Spleen (tissue), 11 donors: ENCODE data around the gene MALT1. TPM values are rescaled to one million over a fixed set of nuclear protein-coding genes. Genes with fewer than 3 reads are reported as not detected.

Source experiments
- DNase-seq: peaks from one replicate; pipeline ENCODE4 v3.0.0-alpha.2; 2020
- H3K27ac ChIP-seq, 8 donors: fragments of 200-600 bp; sonication (generic) in 7 of 8; 1 replicate in 4 of 8; 2 replicates in 4 of 8; pipeline versions ENCODE4 v1.5.0 to v1.8.0; 2016 to 2021; ENCODE audit warnings: inconsistent platforms in 4 of 8, mild to moderate bottlenecking in 4 of 8, moderate library complexity in 1 of 8
- H3K27me3 ChIP-seq, 7 donors: fragments of 200-600 bp; sonication (generic) in 6 of 7; replicated peaks in 1 of 7; 1 replicate in 4 of 7; 2 replicates in 3 of 7; pipeline versions ENCODE4 v1.5.0 to v1.8.0; 2016 to 2021; ENCODE audit warnings: inconsistent platforms in 3 of 7, mild to moderate bottlenecking in 1 of 7
- H3K36me3 ChIP-seq, 6 donors: fragments of 200-600 bp; sonication (generic) in 5 of 6; 1 replicate in 4 of 6; 2 replicates in 2 of 6; pipeline versions ENCODE4 v1.5.0 to v1.8.0; 2016 to 2021; ENCODE audit warnings: inconsistent platforms in 2 of 6
- H3K4me1 ChIP-seq, 6 donors: fragments of 200-600 bp; sonication (generic) in 5 of 6; 1 replicate in 3 of 6; 2 replicates in 3 of 6; pipeline versions ENCODE4 v1.5.0 to v1.8.0; 2016 to 2021; ENCODE audit warnings: inconsistent platforms in 3 of 6
- H3K4me3 ChIP-seq, 8 donors: fragments of 200-600 bp; sonication (generic) in 7 of 8; 1 replicate in 4 of 8; 2 replicates in 4 of 8; pipeline versions ENCODE4 v1.5.0 to v1.8.0; 2016 to 2021; ENCODE audit warnings: inconsistent platforms in 4 of 8, mild to moderate bottlenecking in 4 of 8, moderate library complexity in 2 of 8
- H3K9me3 ChIP-seq, 8 donors: fragments of 200-600 bp; sonication (generic) in 7 of 8; 1 replicate in 4 of 8; 2 replicates in 4 of 8; pipeline versions ENCODE4 v1.5.0 to v1.8.0; 2016 to 2021; ENCODE audit warnings: inconsistent platforms in 4 of 8
- POLR2A ChIP-seq, 3 donors: fragments of 450-650 bp; IDR thresholded peaks; one replicate each; pipeline ENCODE4 v1.5.1; 2017; ENCODE audit warnings: antibody characterized with exemption in 3 of 3, mild to moderate bottlenecking in 1 of 3
- POLR2AphosphoS5 ChIP-seq, 3 donors: sonication (generic); formaldehyde crosslinking; IDR thresholded peaks; one replicate each; pipeline ENCODE4 v1.5.1; 2017; ENCODE audit warnings: antibody characterized with exemption in 3 of 3
- WGBS, 5 donors: extraction: QIAGEN DNeasy Blood & Tissue Kit in 3 of 5; methylation state at CpG; one replicate each; pipeline versions ENCODE4 v1.1.5 to v1.1.7; 2013 to 2018; 5-methylcytosine and 5-hydroxymethylcytosine counted together
- intact Hi-C: fragments of 100-400 bp; cut with DNase I; formaldehyde crosslinking; loops from one replicate; pipeline ENCODE4 v1.15.0; 2023; ENCODE audit warnings: low total_unique reads
- polyA plus RNA-seq, 3 donors: library from polyadenylated mRNA; stranded (reverse); fragments of 200-250 nt; gene quantifications; one replicate each; pipeline ENCODE4 v1.2.1, GENCODE V29; 2013
- total RNA-seq, 7 donors: library from RNA; depleted of rRNA in 3 of 7; stranded (reverse); fragments of >200 nt in 3 of 7; fragmentation: NEBNext Ultra II Directional in 4 of 7; extraction: Animal tissue kit (Norgen Biotek cat#: 25700) in 4 of 7; gene quantifications; one replicate each; pipeline versions ENCODE4 v1.1.0 to v1.2.1, GENCODE V29; 2016 to 2021
- TF ChIP-seq, protein P1 (sequence below), 11 experiments: fragments of 200-600 bp in 7 of 11; fragments of 450-650 bp in 4 of 11; sonication (generic) in 4 of 11; IDR thresholded peaks in 8 of 11; conservative IDR thresholded peaks in 3 of 11; 1 replicate in 7 of 11; 2 replicates in 4 of 11; pipeline versions ENCODE4 v1.4.0 to v1.8.0; 2016 to 2021; ENCODE audit warnings: antibody characterized with exemption in 11 of 11, inconsistent platforms in 4 of 11, mild to moderate bottlenecking in 1 of 11
- donor health status: healthy with polysubstance abuse.
- donor health status: DM: no; HTN: no; CAD: no; lungs with moderate emphysema.
- donor health status: DM: no; HTN: no; CAD: no.
- donor health status: Bipolar disorder and iron deficiency.
- donor health status: healthy.
- donor health status: DM: no; HTN: no; CAD: no.
- donor health status: DM: yes; HTN: yes; CAD: no.

The MALT1 gene
- total and polyA plus RNA-seq, 10 donors, result 13.3 to 59.6 (median 50.1) TPM

DNA sequence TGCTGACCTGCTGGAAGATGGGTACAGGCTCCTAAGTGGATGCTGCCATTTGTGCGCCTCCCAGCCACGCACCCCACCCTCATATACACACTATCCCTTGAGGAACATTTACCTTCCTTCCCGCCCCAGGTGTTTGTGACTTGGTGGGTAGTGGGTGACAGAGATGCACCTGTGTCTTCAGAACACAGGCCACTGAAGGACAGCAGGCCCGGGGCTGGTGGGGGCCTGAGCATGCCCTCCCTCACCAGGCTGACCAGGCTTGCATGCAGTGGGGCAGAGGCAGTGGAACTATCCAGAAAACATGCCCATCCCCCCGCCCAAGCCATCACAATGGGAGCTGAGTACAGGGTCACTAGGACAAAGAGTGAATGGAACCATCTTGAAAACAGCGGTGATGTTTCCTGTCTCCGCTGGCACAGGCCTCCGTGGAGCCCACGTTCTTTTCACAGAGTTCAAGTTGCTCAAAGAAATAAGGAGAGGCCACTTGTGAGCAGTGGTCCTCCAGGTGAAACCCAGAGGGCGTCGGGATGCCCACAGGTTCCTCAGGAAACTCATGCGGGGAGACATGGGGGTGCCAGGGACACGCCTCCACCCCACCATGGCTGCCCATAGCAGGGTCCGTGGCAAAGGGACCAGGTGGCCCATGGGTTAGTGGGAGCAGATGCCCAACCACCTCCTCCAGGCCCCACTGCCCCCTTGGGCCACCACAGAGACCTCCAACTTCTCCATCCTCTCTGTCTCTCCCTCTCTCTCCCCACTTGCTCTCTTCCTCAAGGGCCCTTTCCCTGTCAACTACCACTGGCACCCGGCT is 90.9 kb downstream of the MALT1 start:
- 84 to 92% (median 87%) methylated on average over 14 to 15 of the region's 15 CpGs for WGBS, 5 donors
- Histone ChIP-seq H3K36me3 (no peaks in the 10 kb centered on the region), H3K4me1 (peaks cover 0 to 24% (median 20%) of the 10 kb centered on the region in 6 donors), H3K9me3 (no peaks in the 10 kb centered on the region), H3K4me3 (no peak overlapping the region), H3K27ac (no peak overlapping the region), H3K27me3 (peaks cover 0 to 61% (median 16%) of the 10 kb centered on the region in 7 donors)
- DNase-seq, result peak; percentile 77
- TF ChIP-seq, protein P1, sequence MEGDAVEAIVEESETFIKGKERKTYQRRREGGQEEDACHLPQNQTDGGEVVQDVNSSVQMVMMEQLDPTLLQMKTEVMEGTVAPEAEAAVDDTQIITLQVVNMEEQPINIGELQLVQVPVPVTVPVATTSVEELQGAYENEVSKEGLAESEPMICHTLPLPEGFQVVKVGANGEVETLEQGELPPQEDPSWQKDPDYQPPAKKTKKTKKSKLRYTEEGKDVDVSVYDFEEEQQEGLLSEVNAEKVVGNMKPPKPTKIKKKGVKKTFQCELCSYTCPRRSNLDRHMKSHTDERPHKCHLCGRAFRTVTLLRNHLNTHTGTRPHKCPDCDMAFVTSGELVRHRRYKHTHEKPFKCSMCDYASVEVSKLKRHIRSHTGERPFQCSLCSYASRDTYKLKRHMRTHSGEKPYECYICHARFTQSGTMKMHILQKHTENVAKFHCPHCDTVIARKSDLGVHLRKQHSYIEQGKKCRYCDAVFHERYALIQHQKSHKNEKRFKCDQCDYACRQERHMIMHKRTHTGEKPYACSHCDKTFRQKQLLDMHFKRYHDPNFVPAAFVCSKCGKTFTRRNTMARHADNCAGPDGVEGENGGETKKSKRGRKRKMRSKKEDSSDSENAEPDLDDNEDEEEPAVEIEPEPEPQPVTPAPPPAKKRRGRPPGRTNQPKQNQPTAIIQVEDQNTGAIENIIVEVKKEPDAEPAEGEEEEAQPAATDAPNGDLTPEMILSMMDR (IDR thresholded peaks at IDR 0.05 in 8 of 11, conservative IDR thresholded peaks at IDR 0.05 in 3 of 11), result no peak
- TF ChIP-seq POLR2AphosphoS5 (IDR thresholded peaks at IDR 0.05), result no peak
- TF ChIP-seq POLR2A (IDR thresholded peaks at IDR 0.05), result no peak
- intact Hi-C loops, result no loop called here

DNA sequence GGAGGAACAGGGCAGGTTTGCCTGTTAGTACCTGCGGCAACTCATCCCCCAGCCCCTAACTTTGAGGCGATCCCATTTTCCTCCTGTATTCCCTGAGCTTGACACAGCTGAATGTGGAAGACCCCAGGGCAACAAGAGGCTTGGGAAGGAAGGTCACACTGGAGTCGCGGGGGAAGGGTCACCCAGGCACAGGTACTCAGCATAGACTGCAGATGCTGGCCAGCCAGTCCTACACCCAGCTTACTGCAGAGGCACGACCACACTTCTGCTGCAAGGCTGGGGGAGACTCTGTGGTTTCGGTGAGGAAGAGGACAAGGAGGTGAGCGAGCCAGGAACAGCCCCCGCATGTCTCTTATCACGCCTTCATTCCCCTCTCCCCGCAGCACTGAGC is 91.5 kb downstream of the MALT1 start:
- WGBS, 5 donors, result 60 to 80% (median 77%) methylated on average over 10 of the region's 10 CpGs
- TF ChIP-seq, protein P1 (IDR thresholded peaks at IDR 0.05 in 8 of 11, conservative IDR thresholded peaks at IDR 0.05 in 3 of 11), result no peak
- TF ChIP-seq POLR2A (IDR thresholded peaks at IDR 0.05) (no peak), POLR2AphosphoS5 (IDR thresholded peaks at IDR 0.05) (no peak)
- DNase-seq, result no peak
- H3K4me1 ChIP-seq, result peaks cover 0 to 26% (median 21%) of the 10 kb centered on the region in 6 donors
- H3K27me3 ChIP-seq, result peaks cover 0 to 64% (median 16%) of the 10 kb centered on the region in 7 donors
- H3K27ac ChIP-seq, result no peak overlapping the region
- intact Hi-C loops, result no loop called here
- H3K4me3 ChIP-seq, result no peak overlapping the region
- no peaks in the 10 kb centered on the region for H3K9me3 ChIP-seq
- H3K36me3 ChIP-seq, result no peaks in the 10 kb centered on the region

DNA sequence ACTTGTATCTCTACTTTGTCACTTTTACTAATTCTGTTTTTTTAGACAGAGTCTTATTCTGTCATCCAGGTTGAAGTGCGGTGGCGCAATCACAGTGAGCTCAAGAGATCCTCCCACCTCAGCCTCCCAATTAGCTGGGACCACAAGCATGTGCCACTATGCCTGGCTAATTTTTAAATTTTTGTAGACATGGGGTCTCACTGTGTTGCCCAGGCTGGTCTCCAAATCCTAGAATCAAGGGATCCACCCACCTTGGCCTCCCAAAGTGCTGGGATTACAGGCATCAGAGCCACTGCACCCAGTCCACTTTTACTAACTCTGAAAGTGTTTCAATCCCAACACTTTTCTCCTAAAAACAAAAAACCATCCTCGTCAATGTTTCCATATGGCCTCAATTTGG is 94.9 kb downstream of the MALT1 start:
- intact Hi-C loops, result no loop called here
- no peaks in the 10 kb centered on the region for H3K36me3 ChIP-seq
- H3K27ac ChIP-seq, result no peak overlapping the region
- peaks cover 10 to 51% (median 32%) of the 10 kb centered on the region in 6 donors for H3K4me1 ChIP-seq
- TF ChIP-seq, protein P1 (IDR thresholded peaks at IDR 0.05 in 8 of 11, conservative IDR thresholded peaks at IDR 0.05 in 3 of 11), result no peak
- TF ChIP-seq POLR2AphosphoS5 (IDR thresholded peaks at IDR 0.05), result no peak
- no peaks in the 10 kb centered on the region for H3K9me3 ChIP-seq
- H3K27me3 ChIP-seq, result peaks cover 0 to 84% (median 16%) of the 10 kb centered on the region in 7 donors
- H3K4me3 ChIP-seq, result no peak overlapping the region
- 55 to 78% (median 70%) methylated on average over 3 of the region's 3 CpGs for WGBS, 5 donors
- DNase-seq, result no peak

DNA sequence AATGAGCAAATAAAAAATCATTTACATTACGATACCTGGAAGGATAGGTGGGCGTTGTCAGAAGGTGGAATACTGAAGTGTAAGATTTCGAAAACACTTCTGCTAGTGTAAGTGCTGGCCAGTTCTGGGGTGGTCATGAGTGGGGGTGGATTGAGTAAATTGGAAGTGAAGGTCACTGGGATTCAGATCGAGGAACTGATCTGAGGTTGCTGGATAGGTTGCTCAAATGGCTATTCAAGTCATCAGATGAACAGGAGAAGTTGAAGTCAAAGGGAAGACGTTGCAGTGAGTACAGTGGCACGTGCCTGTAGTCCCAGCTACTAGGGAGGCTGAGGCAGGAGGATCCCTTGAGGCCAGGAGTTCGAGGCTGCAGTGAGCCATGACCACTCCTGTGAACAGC is 95.7 kb downstream of the MALT1 start:
- intact Hi-C loops, result no loop called here
- peaks cover 10 to 43% (median 25%) of the 10 kb centered on the region in 6 donors for H3K4me1 ChIP-seq
- 79 to 91% (median 82%) methylated on average over 7 of the region's 7 CpGs for WGBS, 5 donors
- no peak for TF ChIP-seq POLR2AphosphoS5 (IDR thresholded peaks at IDR 0.05)
- TF ChIP-seq POLR2A (IDR thresholded peaks at IDR 0.05), result no peak
- TF ChIP-seq, protein P1 (IDR thresholded peaks at IDR 0.05 in 8 of 11, conservative IDR thresholded peaks at IDR 0.05 in 3 of 11), result no peak
- no peaks in the 10 kb centered on the region for H3K9me3 ChIP-seq
- no peak overlapping the region for H3K4me3 ChIP-seq
- peaks cover 0 to 92% (median 16%) of the 10 kb centered on the region in 7 donors for H3K27me3 ChIP-seq
- H3K27ac ChIP-seq, result no peak overlapping the region
- H3K36me3 ChIP-seq, result no peaks in the 10 kb centered on the region
- no peak for DNase-seq
